A549 (cell line): Measurements from ENCODE around the gene KRTAP24-1. TPM values are rescaled to one million over a fixed set of nuclear protein-coding genes. Genes with fewer than 3 reads are reported as not detected.

Experiments
- ATAC-seq, 2 experiments: fragments of 200-7000 bp in 1 of 2; fragments of >200 bp in 1 of 2; cut with Nextera tagmentation in 1 of 2; cut with Tn5 transposase in 1 of 2; 3 replicates each; pipeline versions ENCODE4 v1.8.0 to v1.9.1; 2018 to 2020; ENCODE audit warnings: mild to moderate bottlenecking in 1 of 2, moderate library complexity in 1 of 2
- CTCF ChIA-PET: fragments of 300-600 bp; sonication (Branson Sonifier 250); formaldehyde crosslinking; extraction: SDS; loops from one replicate; lab custom pipeline; 2021; ENCODE audit warnings: antibody characterized with exemption, inconsistent platforms; lab: Yijun Ruan, JAX
- POLR2A ChIA-PET: fragments of 350-600 bp; formaldehyde crosslinking; extraction: SDS; loops from one replicate; lab custom pipeline; 2021; ENCODE audit warnings: antibody characterized with exemption, inconsistent platforms; lab: Yijun Ruan, JAX
- DNase-seq, 2 experiments: peaks; one replicate each; pipeline versions ENCODE4 v3.0.0 to v3.0.0-alpha.2; 2011 to 2016; ENCODE audit warnings: low read depth in 1 of 2, low spot score in 1 of 2
- FAIRE-seq: peaks from 2 replicates; lab custom pipeline; 2011; peaks lifted over from hg19 to GRCh38; lab: Jason Lieb, UNC
- H3K27ac ChIP-seq, 2 experiments: fragments of >200 bp; sonication (Bioruptor Twin); formaldehyde crosslinking; 3 replicates each; pipeline ENCODE4 v1.5.1; 2016 to 2017
- H3K4me1 ChIP-seq: fragments of >200 bp; sonication (Bioruptor Twin); formaldehyde crosslinking; 3 replicates; pipeline ENCODE4 v1.6.1; 2016
- H3K4me2 ChIP-seq: fragments of >200 bp; sonication (Bioruptor Twin); formaldehyde crosslinking; 3 replicates; pipeline ENCODE4 v1.6.1; 2016
- H3K4me3 ChIP-seq: fragments of >200 bp; sonication (Bioruptor Twin); formaldehyde crosslinking; 3 replicates; pipeline ENCODE4 v1.5.1; 2016
- H3K9me3 ChIP-seq: fragments of >200 bp; sonication (Bioruptor Twin); formaldehyde crosslinking; 3 replicates; pipeline ENCODE4 v1.6.1; 2016
- CBX8 ChIP-seq: fragments of 200-600 bp; sonication (generic); IDR thresholded peaks from 2 replicates; pipeline ENCODE4 v1.6.1; 2016
- CEBPB ChIP-seq, 2 experiments: fragments of >200 bp in 1 of 2; sonication (Bioruptor Twin) in 1 of 2; formaldehyde crosslinking in 1 of 2; IDR thresholded peaks; 2 replicates each; pipeline ENCODE4 v1.6.1; 2012 to 2016
- EHF ChIP-seq: fragments of 250-450 bp; sonication (Bioruptor Pico); IDR thresholded peaks from 2 replicates; pipeline ENCODE4 v1.5.0; 2020; ENCODE audit warnings: mild to moderate bottlenecking
- EHMT2 ChIP-seq: fragments of 200-600 bp; sonication (generic); IDR thresholded peaks from 2 replicates; pipeline ENCODE4 v1.6.1; 2016; ENCODE audit warnings: antibody characterized with exemption, low read depth, mild to moderate bottlenecking, moderate library complexity
- EP300 ChIP-seq, 2 experiments: fragments of >200 bp; sonication (Bioruptor Twin); formaldehyde crosslinking; IDR thresholded peaks; 2 replicates in 1 of 2; 3 replicates in 1 of 2; pipeline ENCODE4 v1.6.1; 2016 to 2017
- FOSB ChIP-seq: fragments of 250-450 bp; sonication (Bioruptor Pico); IDR thresholded peaks from 2 replicates; pipeline ENCODE4 v1.5.0; 2020; ENCODE audit warnings: mild to moderate bottlenecking, moderate library complexity
- FOXS1 ChIP-seq: fragments of 250-450 bp; sonication (Bioruptor Pico); IDR thresholded peaks from 2 replicates; pipeline ENCODE4 v1.5.0; 2020; ENCODE audit warnings: mild to moderate bottlenecking, moderate library complexity
- GATA3 ChIP-seq: IDR thresholded peaks from 2 replicates; pipeline ENCODE4 v1.6.1; 2012; ENCODE audit warnings: borderline replicate concordance
- HOXA7 ChIP-seq: fragments of 250-450 bp; sonication (Bioruptor Pico); IDR thresholded peaks from 2 replicates; pipeline ENCODE4 v1.5.0; 2020; ENCODE audit warnings: mild to moderate bottlenecking, moderate library complexity
- KDM1A ChIP-seq: fragments of 200-600 bp; sonication (generic); IDR thresholded peaks from 2 replicates; pipeline ENCODE4 v1.6.1; 2016; ENCODE audit warnings: low read depth, mild to moderate bottlenecking
- KDM5A ChIP-seq: fragments of 200-600 bp; sonication (generic); IDR thresholded peaks from 2 replicates; pipeline ENCODE4 v1.6.1; 2016; ENCODE audit warnings: antibody characterized with exemption, mild to moderate bottlenecking
- MAFK ChIP-seq: fragments of 450-650 bp; IDR thresholded peaks from 2 replicates; pipeline ENCODE4 v1.6.1; 2014; ENCODE audit not compliant: partially characterized antibody
- MYC ChIP-seq: IDR thresholded peaks from 2 replicates; pipeline ENCODE4 v1.6.1; 2012; ENCODE audit warnings: mild to moderate bottlenecking, inconsistent platforms, low read length, improper control_type of control experiment, borderline replicate concordance
- PHF8 ChIP-seq: fragments of 200-600 bp; sonication (generic); IDR thresholded peaks from 2 replicates; pipeline ENCODE4 v1.6.1; 2016; ENCODE audit warnings: low read depth, mild to moderate bottlenecking, antibody characterized with exemption, moderate library complexity, borderline replicate concordance
- RCOR1 ChIP-seq: fragments of 150-350 bp; IDR thresholded peaks from 2 replicates; pipeline ENCODE4 v1.6.1; 2014; ENCODE audit warnings: antibody characterized with exemption, low read length, low read depth
- ZNF302 ChIP-seq: fragments of 250-450 bp; sonication (Bioruptor Pico); IDR thresholded peaks from 2 replicates; pipeline ENCODE4 v1.9.0; 2021; ENCODE audit warnings: inconsistent platforms, mild to moderate bottlenecking, moderate library complexity
- WGBS: methylation state at CpG from one replicate; pipeline ENCODE4 v1.1.6; 2017; ENCODE audit errors: missing lambda C conversion rate; 5-methylcytosine and 5-hydroxymethylcytosine counted together
- polyA plus RNA-seq, 4 experiments: library from polyadenylated mRNA; depleted of rRNA in 3 of 4; stranded (reverse); fragments of >200 nt; fragmentation: RNase III in 1 of 4; extraction: RNeasy Plus Mini Kit Qiagen cat#74134 plus additional on column Dnase treatment in 1 of 4; gene quantifications; 2 replicates in 3 of 4; 3 replicates in 1 of 4; pipeline ENCODE4 v1.2.3, GENCODE V29; 2011 to 2017
- TF ChIP-seq, protein P1 (sequence below): IDR thresholded peaks from 2 replicates; pipeline ENCODE4 v1.6.1; 2012
- TF ChIP-seq, protein P2 (sequence below): fragments of 250-450 bp; sonication (Bioruptor Pico); IDR thresholded peaks from 2 replicates; pipeline ENCODE4 v1.5.0; 2021; ENCODE audit warnings: mild to moderate bottlenecking, moderate library complexity, borderline replicate concordance
- TF ChIP-seq, protein P3 (sequence below): fragments of 200-600 bp; sonication (generic); IDR thresholded peaks from 2 replicates; pipeline ENCODE4 v1.6.1; 2016; ENCODE audit warnings: antibody characterized with exemption, mild to moderate bottlenecking, moderate library complexity
- TF ChIP-seq, protein P4 (sequence below): fragments of >200 bp; sonication (Bioruptor Twin); formaldehyde crosslinking; IDR thresholded peaks from 3 replicates; pipeline ENCODE4 v1.6.1; 2016

KRTAP24-1 gene
- polyA plus RNA-seq, 2 of the 4 experiments (the other 2 are of a cell fraction) = not detected

DNA sequence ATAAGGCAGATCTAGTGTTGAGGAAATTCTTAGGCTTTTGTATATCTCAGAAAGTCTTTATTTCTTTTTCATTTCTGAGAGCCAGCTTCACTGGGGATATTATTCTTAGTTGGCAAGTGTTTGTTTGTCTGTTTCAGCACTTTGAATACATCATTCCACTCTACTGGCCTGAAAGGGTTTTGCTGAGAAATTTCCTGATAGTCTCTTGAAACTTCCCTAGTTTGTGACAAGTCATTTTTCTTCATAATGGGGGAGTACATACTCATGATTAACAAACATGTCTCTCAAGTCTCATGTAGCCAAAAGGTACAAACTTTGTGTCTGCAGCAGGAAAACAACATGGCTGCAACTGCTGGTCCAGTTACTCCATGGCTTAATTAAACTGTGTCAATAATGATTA is 43.6 kb upstream of the KRTAP24-1 start:
- no peak overlapping the region for H3K4me2 ChIP-seq
- CTCF ChIA-PET = no interaction called here
- no peaks in the 10 kb centered on the region for H3K4me1 ChIP-seq
- POLR2A ChIA-PET = no interaction called here
- FAIRE-seq (no peak), ATAC-seq (no peak), DNase-seq (no peak)
- H3K27ac ChIP-seq = no peak overlapping the region
- H3K4me3 ChIP-seq = no peak overlapping the region
- TF ChIP-seq FOSB (CRISPR knock-in tag) = no peak
- no peak for TF ChIP-seq MAFK
- no peak for TF ChIP-seq CEBPB (IDR thresholded peaks at IDR 0.05)
- no peaks in the 10 kb centered on the region for H3K9me3 ChIP-seq

DNA sequence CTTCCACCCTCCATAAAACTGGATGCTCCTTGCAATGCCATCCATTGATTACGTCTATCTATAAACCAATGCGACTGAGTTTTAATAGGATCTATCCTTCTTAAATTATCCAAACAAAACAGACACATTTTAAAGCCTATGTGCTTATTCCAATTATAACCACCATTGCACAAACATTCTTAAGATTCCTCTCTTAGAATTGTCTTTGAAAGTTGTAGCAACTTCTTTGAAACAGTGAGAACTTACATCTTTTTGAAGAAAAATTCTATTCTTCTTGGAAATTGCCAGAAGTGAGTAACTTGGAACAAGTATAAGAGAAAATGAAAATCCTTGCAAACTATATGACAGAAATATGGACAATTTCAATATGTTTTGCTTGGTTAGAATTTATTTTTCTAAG is 37.5 kb upstream of the KRTAP24-1 start, which contains the start of gene KRTAP26-1:
KRTAP26-1 (minus strand) TSS at position 101 of the 400 bp plus-strand sequence. CDS start 280 bp downstream, outside the sequence.
- POLR2A ChIA-PET = no interaction called here
- DNase-seq = no peak
- no peak within 1 kb of the TSS for H3K27ac ChIP-seq
- no peak within 1 kb of the TSS for H3K4me2 ChIP-seq
- FAIRE-seq = no peak
- H3K4me1 ChIP-seq = no peaks in the 10 kb centered on the region
- no peak within 1 kb of the TSS for H3K4me3 ChIP-seq
- 36% methylated on average over 2 of the region's 2 CpGs for WGBS
- TF ChIP-seq PHF8 = no peak
- TF ChIP-seq, protein P1, sequence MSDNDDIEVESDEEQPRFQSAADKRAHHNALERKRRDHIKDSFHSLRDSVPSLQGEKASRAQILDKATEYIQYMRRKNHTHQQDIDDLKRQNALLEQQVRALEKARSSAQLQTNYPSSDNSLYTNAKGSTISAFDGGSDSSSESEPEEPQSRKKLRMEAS = no peak
- H3K9me3 ChIP-seq = no peaks in the 10 kb centered on the region
- ATAC-seq = no peak
- CTCF ChIA-PET = no interaction called here

DNA sequence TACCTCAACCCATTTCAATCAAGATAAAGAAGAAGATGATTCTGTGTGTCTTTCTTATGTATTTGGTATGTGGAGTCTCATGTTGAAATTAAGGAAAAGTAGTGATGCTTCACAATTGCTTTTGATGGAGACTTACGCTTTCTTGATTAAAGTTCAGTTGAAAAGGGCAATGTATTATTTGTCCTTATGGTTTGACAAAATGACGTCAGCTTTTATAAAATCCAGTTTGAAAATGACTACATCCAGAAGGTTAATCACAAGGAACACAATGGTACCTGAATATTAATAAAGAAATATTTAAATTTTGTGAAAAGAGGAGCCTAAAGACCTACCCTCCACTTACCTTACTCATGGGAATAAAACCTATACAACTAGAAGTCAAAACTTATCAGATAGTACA is 33.0 kb upstream of the KRTAP24-1 start:
- Histone ChIP-seq H3K4me2 (no peak overlapping the region), H3K27ac (no peak overlapping the region), H3K4me1 (no peaks in the 10 kb centered on the region), H3K9me3 (no peaks in the 10 kb centered on the region)
- ATAC-seq = no peak
- POLR2A ChIA-PET = no interaction called here
- CTCF ChIA-PET = no interaction called here
- DNase-seq = no peak
- TF ChIP-seq EHF (CRISPR knock-in tag) (no peak), KDM5A (no peak), CBX8 (no peak), HOXA7 (no peak), KDM1A (no peak), ZNF302 (CRISPR knock-in tag) (no peak), EHMT2 (no peak), RCOR1 (no peak), FOXS1 (CRISPR knock-in tag) (no peak), MYC (no peak), MAFK (no peak), GATA3 (no peak), EP300 (IDR thresholded peaks at IDR 0.05) (no peak)
- TF ChIP-seq, protein P2, sequence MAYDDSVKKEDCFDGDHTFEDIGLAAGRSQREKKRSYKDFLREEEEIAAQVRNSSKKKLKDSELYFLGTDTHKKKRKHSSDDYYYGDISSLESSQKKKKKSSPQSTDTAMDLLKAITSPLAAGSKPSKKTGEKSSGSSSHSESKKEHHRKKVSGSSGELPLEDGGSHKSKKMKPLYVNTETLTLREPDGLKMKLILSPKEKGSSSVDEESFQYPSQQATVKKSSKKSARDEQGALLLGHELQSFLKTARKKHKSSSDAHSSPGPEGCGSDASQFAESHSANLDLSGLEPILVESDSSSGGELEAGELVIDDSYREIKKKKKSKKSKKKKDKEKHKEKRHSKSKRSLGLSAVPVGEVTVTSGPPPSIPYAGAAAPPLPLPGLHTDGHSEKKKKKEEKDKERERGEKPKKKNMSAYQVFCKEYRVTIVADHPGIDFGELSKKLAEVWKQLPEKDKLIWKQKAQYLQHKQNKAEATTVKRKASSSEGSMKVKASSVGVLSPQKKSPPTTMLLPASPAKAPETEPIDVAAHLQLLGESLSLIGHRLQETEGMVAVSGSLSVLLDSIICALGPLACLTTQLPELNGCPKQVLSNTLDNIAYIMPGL (CRISPR knock-in tag) = no peak
- TF ChIP-seq, protein P3, sequence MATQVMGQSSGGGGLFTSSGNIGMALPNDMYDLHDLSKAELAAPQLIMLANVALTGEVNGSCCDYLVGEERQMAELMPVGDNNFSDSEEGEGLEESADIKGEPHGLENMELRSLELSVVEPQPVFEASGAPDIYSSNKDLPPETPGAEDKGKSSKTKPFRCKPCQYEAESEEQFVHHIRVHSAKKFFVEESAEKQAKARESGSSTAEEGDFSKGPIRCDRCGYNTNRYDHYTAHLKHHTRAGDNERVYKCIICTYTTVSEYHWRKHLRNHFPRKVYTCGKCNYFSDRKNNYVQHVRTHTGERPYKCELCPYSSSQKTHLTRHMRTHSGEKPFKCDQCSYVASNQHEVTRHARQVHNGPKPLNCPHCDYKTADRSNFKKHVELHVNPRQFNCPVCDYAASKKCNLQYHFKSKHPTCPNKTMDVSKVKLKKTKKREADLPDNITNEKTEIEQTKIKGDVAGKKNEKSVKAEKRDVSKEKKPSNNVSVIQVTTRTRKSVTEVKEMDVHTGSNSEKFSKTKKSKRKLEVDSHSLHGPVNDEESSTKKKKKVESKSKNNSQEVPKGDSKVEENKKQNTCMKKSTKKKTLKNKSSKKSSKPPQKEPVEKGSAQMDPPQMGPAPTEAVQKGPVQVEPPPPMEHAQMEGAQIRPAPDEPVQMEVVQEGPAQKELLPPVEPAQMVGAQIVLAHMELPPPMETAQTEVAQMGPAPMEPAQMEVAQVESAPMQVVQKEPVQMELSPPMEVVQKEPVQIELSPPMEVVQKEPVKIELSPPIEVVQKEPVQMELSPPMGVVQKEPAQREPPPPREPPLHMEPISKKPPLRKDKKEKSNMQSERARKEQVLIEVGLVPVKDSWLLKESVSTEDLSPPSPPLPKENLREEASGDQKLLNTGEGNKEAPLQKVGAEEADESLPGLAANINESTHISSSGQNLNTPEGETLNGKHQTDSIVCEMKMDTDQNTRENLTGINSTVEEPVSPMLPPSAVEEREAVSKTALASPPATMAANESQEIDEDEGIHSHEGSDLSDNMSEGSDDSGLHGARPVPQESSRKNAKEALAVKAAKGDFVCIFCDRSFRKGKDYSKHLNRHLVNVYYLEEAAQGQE = no peak
- TF ChIP-seq, protein P4, sequence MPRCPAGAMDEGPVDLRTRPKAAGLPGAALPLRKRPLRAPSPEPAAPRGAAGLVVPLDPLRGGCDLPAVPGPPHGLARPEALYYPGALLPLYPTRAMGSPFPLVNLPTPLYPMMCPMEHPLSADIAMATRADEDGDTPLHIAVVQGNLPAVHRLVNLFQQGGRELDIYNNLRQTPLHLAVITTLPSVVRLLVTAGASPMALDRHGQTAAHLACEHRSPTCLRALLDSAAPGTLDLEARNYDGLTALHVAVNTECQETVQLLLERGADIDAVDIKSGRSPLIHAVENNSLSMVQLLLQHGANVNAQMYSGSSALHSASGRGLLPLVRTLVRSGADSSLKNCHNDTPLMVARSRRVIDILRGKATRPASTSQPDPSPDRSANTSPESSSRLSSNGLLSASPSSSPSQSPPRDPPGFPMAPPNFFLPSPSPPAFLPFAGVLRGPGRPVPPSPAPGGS = no peak
- TF ChIP-seq, all 56 proteins: peak for 0
- H3K4me3 ChIP-seq = no peak overlapping the region
- FAIRE-seq = no peak
- 4% methylated on average over 2 of the region's 2 CpGs for WGBS
